Right atrium auricular region (tissue), 2 donors: ENCODE data around the gene DIO2. TPM values are rescaled to one million over a fixed set of nuclear protein-coding genes. Genes with fewer than 3 reads are reported as not detected.

Experiments
- DNase-seq: peaks from one replicate; pipeline ENCODE4 v3.0.0-alpha.2; 2019; ENCODE audit warnings: low spot score
- H3K27ac ChIP-seq, 2 donors: fragments of 200-600 bp; sonication (generic); 1 replicate in 1 of 2; 2 replicates in 1 of 2; pipeline ENCODE4 v1.5.1; 2016 to 2019
- H3K27me3 ChIP-seq, 2 donors: fragments of 200-600 bp; sonication (generic); one replicate each; pipeline versions ENCODE4 v1.5.1 to v1.6.0; 2017 to 2019
- H3K36me3 ChIP-seq: fragments of 200-600 bp; sonication (generic); one replicate; pipeline ENCODE4 v1.5.1; 2016
- H3K4me1 ChIP-seq, 2 donors: fragments of 200-600 bp; sonication (generic); one replicate each; pipeline versions ENCODE4 v1.5.1 to v1.6.0; 2017 to 2019
- H3K4me3 ChIP-seq, 2 donors: fragments of 200-600 bp; sonication (generic); 1 replicate in 1 of 2; 2 replicates in 1 of 2; pipeline ENCODE4 v1.5.1; 2017 to 2019; ENCODE audit warnings: mild to moderate bottlenecking in 1 of 2, moderate library complexity in 1 of 2
- H3K9me3 ChIP-seq, 2 donors: fragments of 200-600 bp; sonication (generic); one replicate each; pipeline ENCODE4 v1.5.1; 2019
- total RNA-seq, 2 donors: library from RNA; depleted of rRNA; stranded (reverse); fragments of >200 nt; gene quantifications; one replicate each; pipeline ENCODE4 v1.1.0, GENCODE V29; 2016
- TF ChIP-seq, protein P1 (sequence below), 2 donors: fragments of 200-600 bp; sonication (generic); IDR thresholded peaks; one replicate each; pipeline ENCODE4 v1.5.1; 2019; ENCODE audit warnings: antibody characterized with exemption in 2 of 2

DIO2 gene
- total RNA-seq, 2 donors from 2014 or later = 0.28 to 7.3 TPM

DNA sequence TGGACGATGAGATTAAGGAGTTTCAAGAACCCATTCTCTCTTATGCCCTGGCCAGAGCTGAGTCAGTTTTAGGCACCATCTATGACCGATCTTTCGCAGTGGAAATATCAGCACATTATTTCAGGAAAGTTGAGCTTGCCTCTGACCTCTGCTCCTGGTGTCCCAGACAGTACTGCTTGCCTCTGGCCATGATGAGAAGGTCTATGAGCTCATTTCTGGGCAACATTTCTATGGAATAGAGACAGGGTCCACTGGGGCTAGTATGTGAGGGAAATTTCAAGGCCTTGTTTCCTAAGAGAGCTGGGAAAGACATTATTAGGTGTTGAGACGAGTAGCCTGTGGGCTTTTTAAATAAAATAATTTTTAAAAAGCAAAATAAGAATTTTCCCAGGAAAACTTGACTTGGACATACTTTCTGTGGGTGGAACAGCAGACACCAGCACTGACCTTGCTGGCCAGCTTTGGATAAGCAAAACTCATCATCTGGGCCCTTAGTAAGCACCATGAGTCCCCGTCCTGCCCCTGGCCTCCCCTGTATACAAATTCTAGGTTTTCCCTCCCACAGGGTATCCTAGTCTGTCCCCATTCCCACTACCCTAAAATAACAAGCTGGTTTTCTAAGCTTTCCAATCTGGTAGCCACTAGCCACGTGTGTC lies 43.4 kb downstream of the DIO2 start:
- Histone ChIP-seq H3K4me1 (no peaks in the 10 kb centered on the region), H3K36me3 (no peaks in the 10 kb centered on the region), H3K4me3 (no peak overlapping the region), H3K27me3 (no peaks in the 10 kb centered on the region), H3K27ac (peak overlapping the region; percentile 35 to 41), H3K9me3 (no peaks in the 10 kb centered on the region)
- DNase-seq = no peak
- TF ChIP-seq, protein P1, sequence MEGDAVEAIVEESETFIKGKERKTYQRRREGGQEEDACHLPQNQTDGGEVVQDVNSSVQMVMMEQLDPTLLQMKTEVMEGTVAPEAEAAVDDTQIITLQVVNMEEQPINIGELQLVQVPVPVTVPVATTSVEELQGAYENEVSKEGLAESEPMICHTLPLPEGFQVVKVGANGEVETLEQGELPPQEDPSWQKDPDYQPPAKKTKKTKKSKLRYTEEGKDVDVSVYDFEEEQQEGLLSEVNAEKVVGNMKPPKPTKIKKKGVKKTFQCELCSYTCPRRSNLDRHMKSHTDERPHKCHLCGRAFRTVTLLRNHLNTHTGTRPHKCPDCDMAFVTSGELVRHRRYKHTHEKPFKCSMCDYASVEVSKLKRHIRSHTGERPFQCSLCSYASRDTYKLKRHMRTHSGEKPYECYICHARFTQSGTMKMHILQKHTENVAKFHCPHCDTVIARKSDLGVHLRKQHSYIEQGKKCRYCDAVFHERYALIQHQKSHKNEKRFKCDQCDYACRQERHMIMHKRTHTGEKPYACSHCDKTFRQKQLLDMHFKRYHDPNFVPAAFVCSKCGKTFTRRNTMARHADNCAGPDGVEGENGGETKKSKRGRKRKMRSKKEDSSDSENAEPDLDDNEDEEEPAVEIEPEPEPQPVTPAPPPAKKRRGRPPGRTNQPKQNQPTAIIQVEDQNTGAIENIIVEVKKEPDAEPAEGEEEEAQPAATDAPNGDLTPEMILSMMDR (IDR thresholded peaks at IDR 0.05) = no peak

DNA sequence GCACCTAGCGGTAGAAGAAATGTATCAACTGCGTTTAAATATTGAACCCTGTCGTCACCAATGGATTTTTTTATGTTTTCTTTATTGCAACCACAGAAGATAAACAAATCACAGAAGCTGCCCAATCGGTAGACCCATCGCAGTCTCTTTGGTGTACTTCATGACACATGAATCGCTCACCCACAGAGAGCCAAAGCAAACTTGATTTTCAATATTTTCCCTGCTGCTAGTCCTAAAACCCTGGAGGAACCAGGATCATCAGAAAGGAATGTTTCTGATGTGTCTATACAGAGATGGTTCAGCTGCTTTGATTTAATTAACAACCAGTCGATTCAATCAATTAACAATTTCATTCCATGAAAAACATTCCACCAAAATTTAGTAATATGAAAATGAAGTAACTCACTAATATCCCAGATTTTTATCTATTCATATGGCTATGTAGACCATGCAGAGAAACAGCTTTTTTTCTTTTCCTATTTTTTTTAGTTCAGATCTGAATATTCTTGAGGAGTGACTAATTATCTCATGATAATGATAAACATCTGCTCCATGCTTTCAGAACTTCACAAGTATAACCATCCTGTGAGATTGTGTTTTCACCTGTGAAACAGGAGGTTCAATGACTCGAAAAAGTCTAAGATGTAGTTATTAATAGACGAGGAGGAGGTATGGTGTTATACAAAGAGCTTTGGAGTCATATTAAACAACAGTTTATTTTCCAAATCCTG lies 46.1 kb downstream of the DIO2 start:
- TF ChIP-seq, protein P1 (IDR thresholded peaks at IDR 0.05) = no peak
- Histone ChIP-seq H3K9me3 (no peaks in the 10 kb centered on the region), H3K27ac (no peak overlapping the region), H3K4me3 (no peak overlapping the region), H3K36me3 (no peaks in the 10 kb centered on the region), H3K4me1 (no peaks in the 10 kb centered on the region), H3K27me3 (no peaks in the 10 kb centered on the region)
- DNase-seq = no peak

DNA sequence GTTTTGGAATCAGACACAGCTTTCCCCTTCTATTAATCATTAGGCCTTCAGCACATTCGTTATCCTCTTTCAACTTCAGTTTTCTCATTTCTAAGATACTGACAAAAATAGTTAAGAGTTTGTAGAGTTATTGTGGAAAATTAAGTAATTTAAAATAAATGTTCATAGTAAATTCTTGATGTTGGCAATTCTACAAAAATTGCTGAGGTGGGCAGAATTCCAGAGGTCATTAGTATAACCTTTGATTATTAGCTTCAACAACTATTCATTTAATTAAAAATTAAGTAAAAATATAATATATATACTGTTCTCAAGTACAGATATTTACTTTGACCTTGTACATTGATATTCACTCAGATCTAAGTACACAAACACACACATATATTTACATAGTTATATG lies 58.5 kb downstream of the DIO2 start:
- TF ChIP-seq, protein P1 (IDR thresholded peaks at IDR 0.05) = no peak
- H3K36me3 ChIP-seq = no peaks in the 10 kb centered on the region
- no peak overlapping the region for H3K27ac ChIP-seq
- no peaks in the 10 kb centered on the region for H3K4me1 ChIP-seq
- no peaks in the 10 kb centered on the region for H3K9me3 ChIP-seq
- H3K4me3 ChIP-seq = no peak overlapping the region
- H3K27me3 ChIP-seq = no peaks in the 10 kb centered on the region
- DNase-seq = no peak

DNA sequence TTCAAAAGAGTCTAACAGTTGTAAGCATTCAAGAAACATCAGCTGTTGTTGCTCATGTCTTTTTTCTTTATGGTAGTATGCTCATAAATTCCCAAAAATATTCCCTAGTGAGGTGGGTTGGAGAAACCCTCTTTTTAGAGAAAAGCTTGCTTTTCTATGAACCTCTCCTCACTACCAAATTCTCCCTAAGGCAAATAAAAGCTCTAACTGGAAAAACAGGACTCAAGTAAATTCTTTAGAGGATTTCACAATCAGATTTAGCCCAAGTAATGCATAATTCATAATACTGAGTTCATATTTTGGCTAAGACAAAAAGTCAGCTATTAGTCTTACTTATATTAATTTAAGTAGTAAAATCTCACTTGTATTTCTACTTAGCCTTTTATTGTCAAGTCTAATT lies 59.1 kb downstream of the DIO2 start:
- Histone ChIP-seq H3K36me3 (no peaks in the 10 kb centered on the region), H3K9me3 (no peaks in the 10 kb centered on the region), H3K27me3 (no peaks in the 10 kb centered on the region), H3K27ac (no peak overlapping the region), H3K4me3 (no peak overlapping the region), H3K4me1 (no peaks in the 10 kb centered on the region)
- DNase-seq = no peak
- TF ChIP-seq, protein P1 (IDR thresholded peaks at IDR 0.05) = no peak

DNA sequence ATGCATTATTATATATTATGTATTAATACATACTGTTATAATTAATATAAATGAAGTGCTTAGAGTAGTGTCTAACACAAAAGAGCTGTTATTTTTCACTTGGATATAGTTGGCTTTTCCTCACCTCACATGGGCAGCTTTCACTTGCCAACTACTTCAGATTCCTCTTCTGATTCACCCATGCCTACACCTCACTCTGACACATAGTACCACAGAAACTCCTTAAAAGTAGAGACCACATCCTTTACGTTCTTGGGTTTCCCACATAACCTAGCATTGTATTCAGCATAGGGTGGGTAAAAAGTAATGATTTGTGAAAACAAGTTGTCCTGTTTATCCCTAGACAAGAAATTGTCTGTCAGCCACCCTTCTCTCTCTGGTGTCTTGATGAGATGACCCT lies 61.0 kb downstream of the DIO2 start:
- Histone ChIP-seq H3K27me3 (no peaks in the 10 kb centered on the region), H3K27ac (no peak overlapping the region), H3K4me1 (no peaks in the 10 kb centered on the region), H3K36me3 (no peaks in the 10 kb centered on the region), H3K4me3 (no peak overlapping the region), H3K9me3 (no peaks in the 10 kb centered on the region)
- DNase-seq = no peak
- TF ChIP-seq, protein P1 (IDR thresholded peaks at IDR 0.05) = no peak
